Ascending aorta (tissue), 2 donors: ENCODE measurements around the gene MYH9. TPM values are rescaled to one million over a fixed set of nuclear protein-coding genes. Genes with fewer than 3 reads are reported as not detected.
"Not testable (repeated sequence)": the region's sequence is repeated elsewhere in the genome, so short reads cannot be mapped to it uniquely, and the experiment has no call there.

Experiments used
- DNase-seq, 2 donors: peaks; one replicate each; pipeline ENCODE4 v3.0.0-alpha.2; 2019; ENCODE audit warnings: low spot score in 2 of 2
- H3K27ac ChIP-seq, 2 donors: fragments of 200-600 bp; sonication (generic); one replicate each; pipeline ENCODE4 v1.5.1; 2016 to 2017; ENCODE audit warnings: mild to moderate bottlenecking in 1 of 2
- H3K27me3 ChIP-seq: fragments of 200-600 bp; sonication (generic); one replicate; pipeline ENCODE4 v1.5.1; 2017
- H3K36me3 ChIP-seq, 2 donors: fragments of 200-600 bp; sonication (generic); one replicate each; pipeline ENCODE4 v1.5.1; 2016
- H3K4me1 ChIP-seq, 2 donors: fragments of 200-600 bp; sonication (generic); one replicate each; pipeline ENCODE4 v1.5.1; 2016 to 2017; ENCODE audit warnings: mild to moderate bottlenecking in 1 of 2
- H3K4me3 ChIP-seq, 2 donors: fragments of 200-600 bp; sonication (generic); one replicate each; pipeline ENCODE4 v1.5.1; 2016 to 2017; ENCODE audit warnings: mild to moderate bottlenecking in 1 of 2
- H3K9me3 ChIP-seq, 2 donors: fragments of 200-600 bp; sonication (generic); one replicate each; pipeline ENCODE4 v1.5.1; 2016
- CTCF ChIP-seq, 3 experiments: fragments of 200-600 bp in 2 of 3; fragments of 450-650 bp in 1 of 3; sonication (generic) in 2 of 3; IDR thresholded peaks; one replicate each; pipeline ENCODE4 v1.5.1; 2016 to 2019; ENCODE audit warnings: antibody characterized with exemption in 3 of 3, mild to moderate bottlenecking in 1 of 3, moderate library complexity in 1 of 3
- intact Hi-C: fragments of 100-400 bp; cut with DNase I; formaldehyde crosslinking; loops from one replicate; pipeline ENCODE4 v1.15.1; 2023
- total RNA-seq: library from RNA; depleted of rRNA; stranded (reverse); fragments of >200 nt; gene quantifications from one replicate; pipeline ENCODE4 v1.1.0, GENCODE V29; 2016

The MYH9 gene
- total RNA-seq, 1 donor from 2014 or later: 1,114 TPM

GRCh38 chr22:36431977-36432376, 44.2 kb upstream of the MYH9 start:
- Histone ChIP-seq H3K36me3 (no peaks in the 10 kb centered on the region), H3K27me3 (no peaks in the 10 kb centered on the region), H3K4me3 (no peak overlapping the region), H3K27ac (no peak overlapping the region), H3K9me3 (no peaks in the 10 kb centered on the region), H3K4me1 (no peaks in the 10 kb centered on the region)
- intact Hi-C loops: no loop called here
- no peak for TF ChIP-seq CTCF (IDR thresholded peaks at IDR 0.05)
- DNase-seq: no peak

- no peak for DNase-seq
- Histone ChIP-seq H3K4me3 (no peak overlapping the region), H3K27ac (no peak overlapping the region), H3K36me3 (no peaks in the 10 kb centered on the region), H3K27me3 (no peaks in the 10 kb centered on the region), H3K9me3 (no peaks in the 10 kb centered on the region), H3K4me1 (no peaks in the 10 kb centered on the region)
- intact Hi-C loops: no loop called here
- no peak for TF ChIP-seq CTCF (IDR thresholded peaks at IDR 0.05)
These were observed 43.1 kb upstream of the MYH9 start for GRCh38 chr22:36430863-36431262.

GRCh38 chr22:36427952-36428351, 40.2 kb upstream of the MYH9 start:
- H3K36me3 ChIP-seq, H3K27me3 ChIP-seq, H3K4me1 ChIP-seq, H3K9me3 ChIP-seq, H3K27ac ChIP-seq, intact Hi-C loops, H3K4me3 ChIP-seq, DNase-seq: not testable (repeated sequence)

GRCh38 chr22:36425977-36426523, 38.3 kb upstream of the MYH9 start:
- no peak for TF ChIP-seq CTCF (IDR thresholded peaks at IDR 0.05)
- H3K36me3 ChIP-seq: no peaks in the 10 kb centered on the region
- intact Hi-C loops: no loop called here
- H3K27ac ChIP-seq: no peak overlapping the region
- H3K9me3 ChIP-seq: no peaks in the 10 kb centered on the region
- no peak for DNase-seq
- no peaks in the 10 kb centered on the region for H3K27me3 ChIP-seq
- H3K4me3 ChIP-seq: no peak overlapping the region
- H3K4me1 ChIP-seq: no peaks in the 10 kb centered on the region

- intact Hi-C loops: no loop called here
- DNase-seq: no peak
- no peak for TF ChIP-seq CTCF (IDR thresholded peaks at IDR 0.05)
- Histone ChIP-seq H3K36me3 (no peaks in the 10 kb centered on the region), H3K4me3 (no peak overlapping the region), H3K4me1 (no peaks in the 10 kb centered on the region), H3K27me3 (no peaks in the 10 kb centered on the region), H3K27ac (no peak overlapping the region), H3K9me3 (no peaks in the 10 kb centered on the region)
These were observed 37.3 kb upstream of the MYH9 start for GRCh38 chr22:36424901-36425579.

GRCh38 chr22:36424466-36424865, 36.7 kb upstream of the MYH9 start:
- H3K27me3 ChIP-seq, H3K9me3 ChIP-seq, DNase-seq, intact Hi-C loops, H3K27ac ChIP-seq, H3K36me3 ChIP-seq, H3K4me3 ChIP-seq, H3K4me1 ChIP-seq: not testable (repeated sequence)
